Activated naive CD4-positive, alpha-beta T cell treated with anti-CD3 and anti-CD28 coated beads, Interleukin-2, amount 50 U/mL, for 72 hours (primary cell): Measurements from ENCODE around the gene MTNR1A. TPM values are rescaled to one million over a fixed set of nuclear protein-coding genes. Genes with fewer than 3 reads are reported as not detected.
"Not testable (repeated sequence)": the region's sequence is repeated elsewhere in the genome, so short reads cannot be mapped to it uniquely, and the experiment has no call there.

Experiments
- ATAC-seq, 2 donors: fragments of 150-1000 bp; cut with Tn5 transposase; 2 replicates each; pipeline ENCODE4 v1.10.0; 2021; ENCODE audit warnings: mild to moderate bottlenecking in 2 of 2, moderate library complexity in 2 of 2
- DNase-seq, 2 donors: peaks; one replicate each; pipeline ENCODE4 v3.0.0; 2021 to 2022; ENCODE audit warnings: low spot score in 2 of 2
- H3K27ac Mint-ChIP-seq, 2 donors: one replicate each; pipeline ENCODE4 v1.8.0; 2022; ENCODE audit warnings: mild to moderate bottlenecking in 2 of 2, mixed read lengths in 2 of 2
- H3K36me3 Mint-ChIP-seq, 2 donors: one replicate each; pipeline ENCODE4 v1.8.0; 2022; ENCODE audit warnings: mixed read lengths in 2 of 2
- H3K9me3 Mint-ChIP-seq, 2 donors: one replicate each; pipeline ENCODE4 v1.8.0; 2022; ENCODE audit warnings: mixed read lengths in 2 of 2
- total RNA-seq, 2 donors: library from RNA; stranded (reverse); gene quantifications; one replicate each; pipeline ENCODE4 v1.2.3, GENCODE V29; 2022

The MTNR1A gene
- total RNA-seq, 2 donors from 2014 or later = not detected

DNA sequence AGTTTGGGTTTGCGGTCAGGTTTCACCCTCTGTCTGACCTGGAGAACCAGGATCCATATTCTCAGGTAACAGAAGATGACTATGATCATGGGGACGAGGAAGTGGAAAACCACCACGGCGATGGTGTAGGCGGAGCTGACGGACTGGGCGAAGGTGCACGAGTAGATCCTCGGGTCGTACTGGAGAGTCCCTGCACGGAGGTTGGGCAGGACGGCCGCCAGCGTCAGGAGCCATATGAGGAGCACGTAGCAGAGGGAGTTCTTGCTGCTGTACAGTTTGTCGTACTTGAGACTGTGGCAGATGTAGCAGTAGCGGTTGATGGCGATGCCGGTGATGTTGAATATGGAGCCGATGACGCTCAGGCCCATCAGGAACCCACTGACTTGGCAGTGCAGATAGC is 21.3 kb downstream of the MTNR1A start:
- Mint-ChIP-seq H3K9me3 (peaks cover 5 to 15% of the 10 kb centered on the region in 2 donors), H3K36me3 (peaks cover 0 to 6% of the 10 kb centered on the region in 2 donors), H3K27ac (no peak overlapping the region)
- DNase-seq = no peak
- ATAC-seq = no peak

- H3K9me3 Mint-ChIP-seq, H3K36me3 Mint-ChIP-seq, ATAC-seq, DNase-seq, H3K27ac Mint-ChIP-seq: not testable (repeated sequence)
Observed at GRCh38 chr4:186523927-186524326, 31.4 kb downstream of the MTNR1A start.

DNA sequence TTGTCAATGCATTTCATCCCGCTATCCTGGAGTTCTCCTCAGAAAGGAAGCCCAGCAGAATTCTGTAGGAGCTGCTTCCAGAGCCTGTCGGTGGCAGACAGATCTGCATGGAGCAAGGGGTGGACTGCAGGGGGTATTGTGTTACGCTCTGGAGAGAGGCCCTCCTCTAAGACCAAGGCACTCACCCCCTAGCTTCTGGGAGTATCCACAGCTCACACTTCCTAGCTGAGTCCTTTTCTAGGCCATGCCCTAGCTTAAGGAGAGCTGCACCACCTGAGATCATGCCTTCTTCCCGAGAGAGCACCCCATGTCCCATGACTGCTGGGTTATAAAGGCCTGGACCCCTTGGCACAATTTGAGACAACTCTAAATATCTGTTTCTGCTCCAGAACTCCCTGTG is 39.1 kb downstream of the MTNR1A start:
- peaks cover 21 to 25% of the 10 kb centered on the region in 2 donors for H3K9me3 Mint-ChIP-seq
- ATAC-seq (no peak), DNase-seq (no peak)
- H3K27ac Mint-ChIP-seq = no peak overlapping the region
- no peaks in the 10 kb centered on the region for H3K36me3 Mint-ChIP-seq

DNA sequence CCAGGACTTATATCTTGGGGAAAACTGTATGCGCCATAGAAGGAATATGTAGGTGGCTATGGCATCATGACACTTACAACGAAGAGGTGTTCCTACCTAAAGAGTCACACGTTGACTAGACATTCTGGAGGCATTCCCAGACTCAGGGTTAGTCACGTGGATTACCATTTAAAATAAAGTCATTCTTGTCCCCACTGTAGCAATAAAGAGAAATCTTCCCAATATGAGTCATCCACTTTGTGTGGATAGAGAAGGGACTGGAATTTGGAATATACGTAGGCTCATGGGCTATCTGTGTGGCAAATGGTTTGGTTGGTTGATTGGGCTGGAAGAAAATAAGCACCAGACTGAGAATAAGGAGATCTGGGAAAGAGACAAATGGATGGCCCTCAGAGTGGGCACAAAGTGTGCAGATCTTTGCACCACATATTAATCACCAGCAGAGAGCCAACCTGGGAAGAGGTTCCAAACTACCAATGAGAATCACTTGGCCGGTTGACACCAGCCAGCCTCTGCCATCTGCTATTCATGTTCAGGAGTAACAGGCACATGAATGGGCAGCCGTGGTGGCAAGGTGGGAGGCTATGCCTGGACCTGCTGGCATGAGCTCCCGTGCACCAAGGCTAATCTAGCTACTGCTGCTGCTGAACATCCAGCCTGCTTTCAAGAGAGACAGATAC is 41.0 kb downstream of the MTNR1A start:
- Mint-ChIP-seq H3K9me3 (peaks cover 22 to 27% of the 10 kb centered on the region in 2 donors), H3K36me3 (no peaks in the 10 kb centered on the region), H3K27ac (no peak overlapping the region)
- ATAC-seq = no peak
- DNase-seq = no peak

- not testable (repeated sequence) for H3K36me3 Mint-ChIP-seq, H3K27ac Mint-ChIP-seq, ATAC-seq, DNase-seq
- peaks cover 11 to 14% of the 10 kb centered on the region in 2 donors for H3K9me3 Mint-ChIP-seq
Observed at GRCh38 chr4:186504771-186505170, 50.6 kb downstream of the MTNR1A start.

DNA sequence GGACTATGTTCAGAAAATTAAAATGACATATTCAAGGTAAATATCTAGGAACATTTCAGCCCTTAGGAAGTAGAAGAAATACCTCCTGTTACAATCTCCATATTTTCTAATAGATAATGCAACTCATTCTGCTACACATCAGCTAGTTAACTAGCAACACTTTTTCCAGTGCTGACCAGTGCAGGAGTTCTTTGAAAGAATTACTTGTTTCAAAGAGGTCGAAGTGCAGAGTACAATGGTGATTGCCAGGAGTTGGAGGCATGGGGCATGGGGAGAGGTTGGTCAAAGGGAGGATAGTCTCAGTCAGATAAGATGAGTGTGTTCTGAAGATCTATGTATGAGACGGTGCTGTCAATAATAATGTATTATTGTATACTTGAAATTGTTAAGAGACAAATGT is 53.1 kb downstream of the MTNR1A start:
- Mint-ChIP-seq H3K27ac (no peak overlapping the region), H3K9me3 (peaks cover 11 to 14% of the 10 kb centered on the region in 2 donors), H3K36me3 (no peaks in the 10 kb centered on the region)
- no peak for ATAC-seq
- DNase-seq = no peak

DNA sequence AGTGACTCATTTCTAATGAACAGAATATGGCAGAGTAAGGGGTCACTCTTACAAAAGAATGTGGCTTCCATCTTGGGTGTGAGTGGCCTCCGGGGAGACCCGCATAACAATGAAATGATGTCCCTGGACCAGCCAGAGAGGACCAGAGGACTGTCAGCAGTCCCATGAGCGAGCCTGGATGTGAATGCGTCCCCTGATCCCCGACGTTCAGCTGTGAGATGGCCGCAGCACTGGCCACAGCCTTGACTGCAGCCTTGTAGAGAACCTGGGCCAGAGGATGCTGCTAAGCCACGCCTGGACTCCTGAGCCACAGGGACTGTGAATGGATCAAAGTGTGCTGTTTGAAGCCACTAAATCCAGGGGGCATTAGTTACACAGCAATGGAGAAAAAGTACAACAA is 53.8 kb downstream of the MTNR1A start:
- DNase-seq (no peak), ATAC-seq (no peak)
- no peaks in the 10 kb centered on the region for H3K36me3 Mint-ChIP-seq
- peaks cover 11 to 14% of the 10 kb centered on the region in 2 donors for H3K9me3 Mint-ChIP-seq
- no peak overlapping the region for H3K27ac Mint-ChIP-seq

DNA sequence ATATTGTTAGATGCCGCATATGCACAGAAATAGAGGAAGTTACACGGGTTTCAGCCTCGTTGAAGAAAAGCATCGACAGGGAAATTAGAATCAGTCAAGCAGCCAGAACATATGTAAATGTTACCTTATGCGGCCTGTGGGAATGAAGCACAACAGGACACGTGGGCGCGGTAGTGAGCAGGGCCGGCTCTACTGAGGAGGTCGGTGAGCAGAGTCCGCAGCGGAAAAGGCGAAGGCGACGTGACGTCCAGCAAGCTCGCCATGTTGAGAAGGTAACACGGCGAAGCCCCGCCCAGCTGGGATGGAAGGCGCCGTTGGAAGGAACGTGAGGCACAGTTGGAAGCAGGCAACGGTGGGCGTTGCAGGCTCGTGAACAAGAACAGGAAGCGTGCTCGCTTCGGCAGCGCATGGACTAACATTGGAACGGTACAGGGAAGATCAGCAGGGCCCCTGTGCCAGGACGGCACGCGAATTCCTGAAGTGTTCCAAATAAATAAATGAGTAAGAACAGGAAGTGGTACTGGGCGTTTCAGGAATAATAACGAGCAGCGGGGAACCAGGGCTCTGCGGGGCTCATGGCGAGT is 54.6 kb downstream of the MTNR1A start:
- DNase-seq = no peak
- no peak overlapping the region for H3K27ac Mint-ChIP-seq
- no peaks in the 10 kb centered on the region for H3K36me3 Mint-ChIP-seq
- peaks cover 11 to 13% of the 10 kb centered on the region in 2 donors for H3K9me3 Mint-ChIP-seq
- ATAC-seq = no peak

DNA sequence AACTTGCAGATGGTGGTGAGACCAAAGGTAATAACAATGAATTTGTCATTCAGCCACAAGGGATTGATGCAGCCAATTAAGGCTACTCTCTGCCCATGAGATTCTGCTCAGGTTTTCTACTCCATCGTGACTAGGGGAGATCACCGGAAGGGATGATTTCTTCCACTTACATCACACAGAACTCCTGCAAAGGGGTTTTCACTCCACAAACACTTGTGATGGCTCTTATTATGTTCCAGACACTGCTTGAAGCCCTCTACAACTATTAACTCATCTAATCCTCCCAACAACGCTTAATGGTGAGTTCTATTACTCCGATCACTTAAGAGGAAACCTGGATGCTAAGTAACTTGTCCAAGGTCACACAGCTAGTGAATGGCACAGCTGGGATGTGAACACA is 55.9 kb downstream of the MTNR1A start:
- H3K9me3 Mint-ChIP-seq = peaks cover 12 to 16% of the 10 kb centered on the region in 2 donors
- ATAC-seq (no peak), DNase-seq (no peak)
- H3K27ac Mint-ChIP-seq = no peak overlapping the region
- H3K36me3 Mint-ChIP-seq = no peaks in the 10 kb centered on the region

DNA sequence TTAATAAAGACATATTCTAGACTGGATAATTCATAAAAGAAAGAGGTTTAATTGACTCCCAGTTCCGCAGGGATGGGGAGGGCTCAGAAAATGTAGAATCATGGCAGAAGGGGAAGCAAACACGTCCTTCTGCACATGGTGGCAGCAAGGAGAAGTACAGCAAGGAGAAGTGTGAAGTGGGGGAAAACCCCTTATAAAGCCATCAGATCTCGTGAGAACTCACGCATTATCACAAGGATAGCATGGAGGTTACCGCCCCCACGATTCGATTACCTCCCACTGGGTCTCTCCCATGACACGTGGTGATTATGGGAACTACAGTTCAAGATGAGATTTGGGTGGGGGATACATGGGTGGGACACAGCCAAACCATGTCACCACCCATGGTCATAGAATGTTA is 58.3 kb downstream of the MTNR1A start:
- H3K36me3 Mint-ChIP-seq = peaks cover 0 to 9% of the 10 kb centered on the region in 2 donors
- no peak for ATAC-seq
- no peak for DNase-seq
- no peak overlapping the region for H3K27ac Mint-ChIP-seq
- peaks cover 21 to 28% of the 10 kb centered on the region in 2 donors for H3K9me3 Mint-ChIP-seq

DNA sequence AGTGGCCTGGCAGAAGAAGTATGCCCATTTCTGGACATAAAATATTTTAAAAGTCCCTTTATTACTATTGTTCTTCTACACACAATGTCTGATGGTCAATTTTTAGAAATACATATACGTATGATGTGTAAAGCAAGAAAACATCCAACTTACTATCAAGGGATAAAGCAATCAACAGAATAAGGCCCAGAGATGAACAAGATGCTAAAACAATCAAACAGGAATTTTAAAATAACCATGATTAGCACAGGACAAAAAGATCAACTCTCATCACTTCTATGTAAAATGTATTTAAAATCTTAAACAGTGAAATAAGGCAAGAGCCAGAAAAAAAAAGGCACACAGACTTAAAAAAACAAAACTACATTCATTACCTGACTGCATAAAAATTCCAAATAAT is 60.9 kb downstream of the MTNR1A start:
- peaks cover 26 to 39% of the 10 kb centered on the region in 2 donors for H3K9me3 Mint-ChIP-seq
- peaks cover 7 to 9% of the 10 kb centered on the region in 2 donors for H3K36me3 Mint-ChIP-seq
- H3K27ac Mint-ChIP-seq = no peak overlapping the region
- DNase-seq (no peak), ATAC-seq (no peak)

DNA sequence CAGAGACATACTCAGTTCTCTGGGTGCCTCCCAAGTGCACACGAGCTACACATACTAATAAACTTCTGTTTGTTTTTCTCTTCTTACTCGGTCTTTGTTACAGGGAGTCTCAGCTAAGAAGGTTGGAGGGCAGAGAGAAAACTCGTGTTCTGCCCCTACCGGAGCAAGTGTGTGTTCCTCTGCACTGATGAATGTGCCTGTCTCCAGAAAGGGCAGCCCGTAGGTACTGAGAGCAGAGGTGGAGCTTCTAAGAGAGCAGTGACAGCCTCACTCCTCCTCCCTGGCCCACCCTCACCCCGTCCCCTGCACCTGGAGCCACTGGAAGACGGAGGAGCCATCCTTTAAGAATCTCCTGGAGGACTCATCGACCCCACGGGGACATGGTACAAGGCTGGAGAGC is 67.6 kb downstream of the MTNR1A start:
- Mint-ChIP-seq H3K36me3 (peaks cover 0 to 7% of the 10 kb centered on the region in 2 donors), H3K27ac (no peak overlapping the region), H3K9me3 (peaks cover 16 to 28% of the 10 kb centered on the region in 2 donors)
- no peak for DNase-seq
- ATAC-seq = no peak

- Mint-ChIP-seq H3K36me3 (peaks cover 0 to 7% of the 10 kb centered on the region in 2 donors), H3K27ac (no peak overlapping the region), H3K9me3 (peaks cover 9 to 18% of the 10 kb centered on the region in 2 donors)
- ATAC-seq = no peak
- DNase-seq = no peak
Observed at GRCh38 chr4:186486172-186486571, 69.2 kb downstream of the MTNR1A start.

DNA sequence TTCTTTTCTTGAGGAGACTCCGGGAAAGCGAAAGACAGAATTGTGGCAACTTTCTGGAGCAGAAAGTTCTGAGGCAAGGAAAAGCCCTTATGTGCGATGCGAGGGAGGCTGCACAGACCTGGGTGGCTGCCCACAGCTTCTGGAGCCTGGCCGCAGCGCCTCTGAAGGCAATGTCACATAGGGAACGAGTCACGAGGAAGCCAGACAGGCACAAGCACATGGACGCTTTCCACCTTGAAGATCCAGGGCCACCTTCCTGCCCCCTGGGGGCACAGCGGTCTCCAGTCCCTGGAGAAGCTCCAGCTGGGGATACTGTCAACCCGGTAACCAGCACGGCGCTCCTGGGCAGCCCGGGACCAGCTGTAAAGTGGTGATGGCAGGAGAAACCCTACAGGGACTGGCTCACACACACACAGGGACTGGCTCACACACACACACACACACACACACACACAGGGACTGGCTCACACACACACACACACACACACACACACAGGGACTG is 69.8 kb downstream of the MTNR1A start:
- ATAC-seq = no peak
- H3K9me3 Mint-ChIP-seq = peaks cover 6 to 12% of the 10 kb centered on the region in 2 donors
- DNase-seq = no peak
- H3K27ac Mint-ChIP-seq = no peak overlapping the region
- H3K36me3 Mint-ChIP-seq = peaks cover 0 to 6% of the 10 kb centered on the region in 2 donors

DNA sequence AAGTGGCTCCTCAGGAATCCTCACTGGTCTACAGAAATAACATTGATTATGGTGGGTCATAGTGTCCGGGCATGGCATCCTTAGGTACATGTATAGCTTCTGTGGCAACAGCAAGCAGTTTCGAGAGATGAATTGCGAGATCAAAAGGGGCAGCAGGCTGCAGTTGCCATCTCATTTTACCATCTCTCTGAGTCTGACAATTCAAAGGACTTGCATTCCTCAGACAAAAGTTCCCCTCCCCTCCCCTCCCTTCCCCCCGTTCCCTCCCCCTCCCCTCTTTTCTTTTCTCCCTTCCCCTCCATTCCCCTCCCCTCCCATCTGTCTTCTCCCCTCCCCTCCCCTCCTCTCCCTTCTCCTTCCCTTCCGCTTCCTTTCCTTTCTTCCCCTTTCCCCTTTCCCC is 70.2 kb downstream of the MTNR1A start:
- peaks cover 0 to 2% of the 10 kb centered on the region in 2 donors for H3K36me3 Mint-ChIP-seq
- no peak for DNase-seq
- no peak for ATAC-seq
- no peak overlapping the region for H3K27ac Mint-ChIP-seq
- peaks cover 3 to 7% of the 10 kb centered on the region in 2 donors for H3K9me3 Mint-ChIP-seq

- no peak overlapping the region for H3K27ac Mint-ChIP-seq
- no peak for ATAC-seq
- H3K36me3 Mint-ChIP-seq = no peaks in the 10 kb centered on the region
- H3K9me3 Mint-ChIP-seq = peaks cover 3% of the 10 kb centered on the region in 2 donors
- no peak for DNase-seq
Observed at GRCh38 chr4:186483656-186484055, 71.7 kb downstream of the MTNR1A start.
